ENCODE measurements around the gene KRT6C. TPM values are rescaled to one million over a fixed set of nuclear protein-coding genes. Genes with fewer than 3 reads are reported as not detected.

The KRT6C gene
- total and polyA plus RNA-seq, 2 experiments from 2014 or later = not detected

DNA sequence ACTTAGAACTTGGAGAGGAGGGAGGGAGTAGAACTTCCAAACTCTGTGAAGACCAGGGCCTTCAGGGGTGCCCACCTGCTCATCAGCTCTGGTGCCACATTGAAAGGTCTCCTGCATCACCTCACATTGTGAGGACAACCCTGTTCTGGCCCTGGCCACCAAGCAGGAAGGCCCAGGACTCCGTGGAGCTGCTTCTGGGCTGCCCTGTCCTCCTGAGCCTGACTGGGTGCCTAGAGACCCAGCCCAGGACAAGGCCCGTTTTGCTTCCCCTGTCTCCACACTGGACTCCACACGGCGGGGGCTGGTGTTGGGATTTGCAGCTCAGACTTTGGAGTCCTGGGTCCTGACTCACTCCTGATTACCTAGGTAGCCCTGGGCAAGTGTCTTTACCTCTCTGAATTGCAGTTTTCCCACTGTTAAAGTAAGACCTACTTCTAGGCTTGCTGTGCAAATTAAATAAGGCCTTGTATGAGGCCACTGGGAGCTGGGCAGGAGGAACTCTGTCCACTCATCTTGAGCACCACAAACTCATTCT, 55.0 kb downstream of the KRT6C start:
- no peaks in the 10 kb centered on the region for H3K9me3 ChIP-seq (ENCODE audit: low read depth)
- H3K4me3 ChIP-seq = no peak overlapping the region
- H3K27ac ChIP-seq = no peak overlapping the region
- H3K27me3 ChIP-seq = peaks cover 12% of the 10 kb centered on the region
- no peaks in the 10 kb centered on the region for H3K36me3 ChIP-seq
- TF ChIP-seq, protein P1, sequence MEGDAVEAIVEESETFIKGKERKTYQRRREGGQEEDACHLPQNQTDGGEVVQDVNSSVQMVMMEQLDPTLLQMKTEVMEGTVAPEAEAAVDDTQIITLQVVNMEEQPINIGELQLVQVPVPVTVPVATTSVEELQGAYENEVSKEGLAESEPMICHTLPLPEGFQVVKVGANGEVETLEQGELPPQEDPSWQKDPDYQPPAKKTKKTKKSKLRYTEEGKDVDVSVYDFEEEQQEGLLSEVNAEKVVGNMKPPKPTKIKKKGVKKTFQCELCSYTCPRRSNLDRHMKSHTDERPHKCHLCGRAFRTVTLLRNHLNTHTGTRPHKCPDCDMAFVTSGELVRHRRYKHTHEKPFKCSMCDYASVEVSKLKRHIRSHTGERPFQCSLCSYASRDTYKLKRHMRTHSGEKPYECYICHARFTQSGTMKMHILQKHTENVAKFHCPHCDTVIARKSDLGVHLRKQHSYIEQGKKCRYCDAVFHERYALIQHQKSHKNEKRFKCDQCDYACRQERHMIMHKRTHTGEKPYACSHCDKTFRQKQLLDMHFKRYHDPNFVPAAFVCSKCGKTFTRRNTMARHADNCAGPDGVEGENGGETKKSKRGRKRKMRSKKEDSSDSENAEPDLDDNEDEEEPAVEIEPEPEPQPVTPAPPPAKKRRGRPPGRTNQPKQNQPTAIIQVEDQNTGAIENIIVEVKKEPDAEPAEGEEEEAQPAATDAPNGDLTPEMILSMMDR (IDR thresholded peaks at IDR 0.05; ENCODE audit: low read depth, low read length) = no peak
- DNase-seq (ENCODE audit: low read depth in 1 of 2, low spot score in 1 of 2) = no peak
- H3K4me1 ChIP-seq (ENCODE audit: low read depth) = no peaks in the 10 kb centered on the region

Other genes starting within 250 kb of the KRT6C start
- 0.21 and 0.36 TPM in 2 replicates for gene KRT7, start 240.6 kb downstream of the KRT6C start, total RNA-seq
- 0.50 TPM in 1 of 2 replicates, not detected in the other for gene KRT7, start 240.6 kb downstream of the KRT6C start, polyA plus RNA-seq
- 0.14 TPM in 1 of 2 replicates, not detected in the other for gene KRT86, start 199.2 kb downstream of the KRT6C start, total RNA-seq
- gene KRT86, start 199.2 kb downstream of the KRT6C start, polyA plus RNA-seq = 0.35 TPM in 1 of 2 replicates, not detected in the other
- not detected in 2 replicates for gene KRT81, start 182.3 kb downstream of the KRT6C start, total RNA-seq
- not detected in 2 replicates for gene KRT81, start 182.3 kb downstream of the KRT6C start, polyA plus RNA-seq
- gene KRT83, start 152.4 kb downstream of the KRT6C start, total RNA-seq = not detected in 2 replicates
- gene KRT83, start 152.4 kb downstream of the KRT6C start, polyA plus RNA-seq = not detected in 2 replicates
- gene KRT85, start 106.3 kb downstream of the KRT6C start, total RNA-seq = 0.12 TPM in 1 of 2 replicates, not detected in the other
- not detected in 2 replicates for gene KRT85, start 106.3 kb downstream of the KRT6C start, polyA plus RNA-seq
- gene KRT84, start 88.2 kb downstream of the KRT6C start, total RNA-seq = not detected in 2 replicates
- not detected in 2 replicates for gene KRT84, start 88.2 kb downstream of the KRT6C start, polyA plus RNA-seq
- gene KRT82, start 67.5 kb downstream of the KRT6C start, total RNA-seq = not detected in 2 replicates
- not detected in 2 replicates for gene KRT82, start 67.5 kb downstream of the KRT6C start, polyA plus RNA-seq
- not detected in 2 replicates for gene KRT75, start 39.4 kb downstream of the KRT6C start, total RNA-seq
- gene KRT75, start 39.4 kb downstream of the KRT6C start, polyA plus RNA-seq = not detected in 2 replicates
- not detected in 2 replicates for gene KRT6B, start 21.7 kb downstream of the KRT6C start, total RNA-seq
- gene KRT6B, start 21.7 kb downstream of the KRT6C start, polyA plus RNA-seq = 0.13 TPM in 1 of 2 replicates, not detected in the other
- gene KRT6A, start 19.5 kb upstream of the KRT6C start, total RNA-seq = not detected in 2 replicates
- 0.22 TPM in 1 of 2 replicates, not detected in the other for gene KRT6A, start 19.5 kb upstream of the KRT6C start, polyA plus RNA-seq
- gene KRT5, start 46.6 kb upstream of the KRT6C start, total RNA-seq = not detected in 2 replicates
- 0.23 TPM in 1 of 2 replicates, not detected in the other for gene KRT5, start 46.6 kb upstream of the KRT6C start, polyA plus RNA-seq
- gene KRT71, start 79.3 kb upstream of the KRT6C start, total RNA-seq = not detected in 2 replicates
- gene KRT71, start 79.3 kb upstream of the KRT6C start, polyA plus RNA-seq = not detected in 2 replicates
- gene KRT74, start 100.0 kb upstream of the KRT6C start, total RNA-seq = not detected in 2 replicates
- not detected in 2 replicates for gene KRT74, start 100.0 kb upstream of the KRT6C start, polyA plus RNA-seq
- not detected in 2 replicates for gene KRT72, start 127.7 kb upstream of the KRT6C start, total RNA-seq
- not detected in 2 replicates for gene KRT72, start 127.7 kb upstream of the KRT6C start, polyA plus RNA-seq
- gene KRT73, start 144.8 kb upstream of the KRT6C start, total RNA-seq = not detected in 2 replicates
- not detected in 2 replicates for gene KRT73, start 144.8 kb upstream of the KRT6C start, polyA plus RNA-seq
- gene KRT2, start 178.4 kb upstream of the KRT6C start, total RNA-seq = not detected in 2 replicates
- not detected in 2 replicates for gene KRT2, start 178.4 kb upstream of the KRT6C start, polyA plus RNA-seq
- gene KRT1, start 206.6 kb upstream of the KRT6C start, total RNA-seq = not detected in 2 replicates
- not detected in 2 replicates for gene KRT1, start 206.6 kb upstream of the KRT6C start, polyA plus RNA-seq
- gene KRT77, start 229.7 kb upstream of the KRT6C start, total RNA-seq = not detected in 2 replicates
- gene KRT77, start 229.7 kb upstream of the KRT6C start, polyA plus RNA-seq = not detected in 2 replicates